ENCODE measurements around the gene RNF144B. TPM values are rescaled to one million over a fixed set of nuclear protein-coding genes. Genes with fewer than 3 reads are reported as not detected.

RNF144B gene
- total and polyA plus RNA-seq, 2 of the 13 experiments (the other 11 are each of a cell fraction or from before 2014, with no cell fraction given): 1.8 to 4.3 TPM

DNA sequence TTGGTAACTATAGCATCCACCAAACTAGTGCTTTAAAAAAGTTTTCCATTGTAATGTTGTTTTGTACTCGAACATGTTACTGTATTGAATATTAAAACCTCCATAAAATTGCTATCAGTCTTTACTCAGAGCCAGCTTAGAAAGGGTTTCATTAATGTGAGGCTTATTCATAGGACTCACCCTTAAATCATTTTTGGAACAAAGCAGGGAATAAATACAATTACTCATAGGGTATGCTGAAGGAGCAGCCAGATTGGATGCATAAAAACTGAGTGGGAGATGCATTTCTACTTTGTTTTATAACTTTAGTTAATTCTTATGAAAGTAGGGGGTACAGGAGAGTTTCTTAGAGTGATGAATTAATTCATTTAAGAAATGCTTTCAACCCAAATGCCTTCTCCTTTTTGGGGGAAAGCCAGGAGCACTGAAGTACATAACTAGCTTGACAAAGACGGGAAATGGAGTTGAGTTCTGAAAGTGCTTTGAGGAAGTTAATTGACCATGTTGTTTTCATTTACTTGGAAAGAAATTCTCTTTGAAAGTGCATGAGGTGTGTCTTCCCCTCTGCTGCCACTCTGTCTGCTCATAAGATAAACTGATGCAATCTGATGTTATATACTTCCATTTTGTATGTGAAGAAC lies 90.3 kb downstream of the RNF144B start (continued):
- TF ChIP-seq SNRNP70 (IDR thresholded peaks at IDR 0.05; ENCODE audit: low read depth, low read length): no peak
- TF ChIP-seq ASH2L (IDR thresholded peaks at IDR 0.05; ENCODE audit: insufficient read length, low read depth, low read length): no peak
- TF ChIP-seq HNRNPK (IDR thresholded peaks at IDR 0.05; ENCODE audit: low read depth, low read length, poor library complexity, severe bottlenecking): no peak
- TF ChIP-seq, protein P1, sequence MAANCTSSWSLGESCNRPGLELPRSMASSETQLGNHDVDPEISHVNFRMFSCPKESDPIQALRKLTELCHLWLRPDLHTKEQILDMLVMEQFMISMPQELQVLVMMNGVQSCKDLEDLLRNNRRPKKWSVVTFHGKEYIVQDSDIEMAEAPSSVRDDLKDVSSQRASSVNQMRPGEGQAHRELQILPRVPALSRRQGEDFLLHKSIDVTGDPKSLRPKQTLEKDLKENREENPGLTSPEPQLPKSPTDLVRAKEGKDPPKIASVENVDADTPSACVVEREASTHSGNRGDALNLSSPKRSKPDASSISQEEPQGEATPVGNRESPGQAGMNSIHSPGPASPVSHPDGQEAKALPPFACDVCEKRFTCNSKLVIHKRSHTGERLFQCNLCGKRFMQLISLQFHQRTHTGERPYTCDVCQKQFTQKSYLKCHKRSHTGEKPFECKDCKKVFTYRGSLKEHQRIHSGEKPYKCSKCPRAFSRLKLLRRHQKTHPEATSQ (CRISPR knock-in tag; IDR thresholded peaks at IDR 0.05; ENCODE audit: borderline replicate concordance): no peak
- no peak for TF ChIP-seq CHCHD3 (CRISPR knock-in tag; IDR thresholded peaks at IDR 0.05)
- no peak for TF ChIP-seq HIC2 (CRISPR knock-in tag; IDR thresholded peaks at IDR 0.05; ENCODE audit: low read depth)
- TF ChIP-seq, protein P2, sequence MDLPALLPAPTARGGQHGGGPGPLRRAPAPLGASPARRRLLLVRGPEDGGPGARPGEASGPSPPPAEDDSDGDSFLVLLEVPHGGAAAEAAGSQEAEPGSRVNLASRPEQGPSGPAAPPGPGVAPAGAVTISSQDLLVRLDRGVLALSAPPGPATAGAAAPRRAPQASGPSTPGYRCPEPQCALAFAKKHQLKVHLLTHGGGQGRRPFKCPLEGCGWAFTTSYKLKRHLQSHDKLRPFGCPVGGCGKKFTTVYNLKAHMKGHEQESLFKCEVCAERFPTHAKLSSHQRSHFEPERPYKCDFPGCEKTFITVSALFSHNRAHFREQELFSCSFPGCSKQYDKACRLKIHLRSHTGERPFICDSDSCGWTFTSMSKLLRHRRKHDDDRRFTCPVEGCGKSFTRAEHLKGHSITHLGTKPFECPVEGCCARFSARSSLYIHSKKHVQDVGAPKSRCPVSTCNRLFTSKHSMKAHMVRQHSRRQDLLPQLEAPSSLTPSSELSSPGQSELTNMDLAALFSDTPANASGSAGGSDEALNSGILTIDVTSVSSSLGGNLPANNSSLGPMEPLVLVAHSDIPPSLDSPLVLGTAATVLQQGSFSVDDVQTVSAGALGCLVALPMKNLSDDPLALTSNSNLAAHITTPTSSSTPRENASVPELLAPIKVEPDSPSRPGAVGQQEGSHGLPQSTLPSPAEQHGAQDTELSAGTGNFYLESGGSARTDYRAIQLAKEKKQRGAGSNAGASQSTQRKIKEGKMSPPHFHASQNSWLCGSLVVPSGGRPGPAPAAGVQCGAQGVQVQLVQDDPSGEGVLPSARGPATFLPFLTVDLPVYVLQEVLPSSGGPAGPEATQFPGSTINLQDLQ (CRISPR knock-in tag; IDR thresholded peaks at IDR 0.05): no peak
- no peak for TF ChIP-seq NONO (IDR thresholded peaks at IDR 0.05)
- no peak for TF ChIP-seq NONO (CRISPR knock-in tag; conservative IDR thresholded peaks at IDR 0.05)
